Loucy (cell line): ENCODE results near the gene PHGDH.

Experiments
- H2AFZ ChIP-seq: fragments of 200-600 bp; sonication (generic); 2 replicates; pipeline ENCODE4 v1.6.0; 2016; ENCODE audit warnings: antibody characterized with exemption, mild to moderate bottlenecking, low read length, moderate library complexity
- H3F3A ChIP-seq: fragments of 200-600 bp; 2 replicates; pipeline ENCODE4 v1.6.0; 2016; ENCODE audit warnings: antibody characterized with exemption, low read depth, mild to moderate bottlenecking
- H3K27me3 ChIP-seq: fragments of 200-600 bp; sonication (generic); 2 replicates; pipeline ENCODE4 v1.6.1; 2014; ENCODE audit warnings: low read length, mild to moderate bottlenecking; ENCODE audit not compliant: insufficient read depth, poor library complexity, severe bottlenecking
- H3K36me3 ChIP-seq: fragments of 200-600 bp; sonication (generic); 2 replicates; pipeline ENCODE4 v1.6.1; 2016; ENCODE audit warnings: low read length; ENCODE audit not compliant: insufficient read depth
- H3K4me1 ChIP-seq: fragments of 200-600 bp; sonication (generic); 2 replicates; pipeline ENCODE4 v1.5.1; 2014; ENCODE audit warnings: low read length, mild to moderate bottlenecking; ENCODE audit not compliant: insufficient read depth, poor library complexity, severe bottlenecking
- H3K4me2 ChIP-seq: fragments of 200-600 bp; sonication (generic); 2 replicates; pipeline ENCODE4 v1.6.0; 2014; ENCODE audit warnings: antibody characterized with exemption, low read length, low read depth, mild to moderate bottlenecking; ENCODE audit not compliant: poor library complexity, severe bottlenecking
- H3K4me3 ChIP-seq: fragments of 200-600 bp; sonication (generic); 2 replicates; pipeline ENCODE4 v1.5.1; 2014; ENCODE audit warnings: low read length, mild to moderate bottlenecking, mixed read lengths; ENCODE audit not compliant: poor library complexity, severe bottlenecking
- H3K79me2 ChIP-seq: fragments of 200-600 bp; sonication (generic); 2 replicates; pipeline ENCODE4 v1.6.1; 2014; ENCODE audit warnings: low read length; ENCODE audit not compliant: insufficient read depth
- H3K9ac ChIP-seq: fragments of 200-600 bp; sonication (generic); 2 replicates; pipeline ENCODE4 v1.6.0; 2014; ENCODE audit warnings: mild to moderate bottlenecking, low read depth, low read length, moderate library complexity; ENCODE audit not compliant: poor library complexity, severe bottlenecking
- H3K9me2 ChIP-seq: fragments of 200-600 bp; sonication (generic); replicated peaks from 2 replicates; pipeline ENCODE4 v1.6.1; 2016; ENCODE audit warnings: low read depth, low read length, mixed read lengths
- H3K9me3 ChIP-seq: fragments of 200-600 bp; sonication (generic); 2 replicates; pipeline ENCODE4 v1.6.1; 2014; ENCODE audit warnings: mild to moderate bottlenecking, antibody characterized with exemption, low read length, low read depth; ENCODE audit not compliant: insufficient read depth
- H4K20me1 ChIP-seq: fragments of 200-600 bp; sonication (generic); 2 replicates; pipeline ENCODE4 v1.6.0; 2014; ENCODE audit warnings: antibody characterized with exemption, low read length, mild to moderate bottlenecking; ENCODE audit not compliant: insufficient read depth, poor library complexity, severe bottlenecking
- EZH2phosphoT487 ChIP-seq: fragments of 200-600 bp; IDR thresholded peaks from 2 replicates; pipeline ENCODE4 v1.6.1; 2018; ENCODE audit warnings: antibody characterized with exemption, mild to moderate bottlenecking, moderate library complexity, borderline replicate concordance
- TF ChIP-seq, protein P1 (sequence below): fragments of 200-600 bp; sonication (generic); conservative IDR thresholded peaks from 2 replicates; pipeline ENCODE4 v1.5.1; 2014; ENCODE audit warnings: mild to moderate bottlenecking, antibody characterized with exemption, low read length

Gene PHGDH

DNA sequence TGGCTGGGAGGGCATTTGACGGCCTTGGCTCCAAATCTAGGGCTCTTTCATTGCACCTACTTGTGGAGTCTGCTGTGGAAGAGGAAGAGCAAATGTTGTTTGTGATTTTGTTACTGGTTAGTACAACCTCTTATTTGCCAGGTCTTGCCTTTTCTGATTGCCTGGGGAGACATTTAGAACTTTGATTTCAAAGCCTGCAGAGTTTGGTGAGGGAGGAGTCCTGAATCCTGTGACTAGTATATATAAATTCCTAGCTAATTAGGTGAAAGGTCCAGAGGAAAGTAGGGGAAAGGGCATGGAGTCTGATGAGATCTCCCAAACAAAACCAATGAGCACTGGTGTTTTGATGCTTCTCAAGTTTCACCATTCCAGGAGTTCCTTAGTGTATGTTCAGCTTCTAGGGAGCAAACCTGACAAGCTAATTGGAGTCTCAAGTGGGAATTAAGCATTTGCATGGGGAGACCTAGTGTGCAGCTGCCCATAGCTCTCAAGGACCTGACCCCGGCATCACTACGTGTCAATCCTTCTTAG, 62.0 kb downstream of the PHGDH start:
- H3K4me3 ChIP-seq = no peak overlapping the region
- H3K9me2 ChIP-seq = no peaks in the 10 kb centered on the region
- H3F3A ChIP-seq = no peaks in the 10 kb centered on the region
- TF ChIP-seq, protein P1, sequence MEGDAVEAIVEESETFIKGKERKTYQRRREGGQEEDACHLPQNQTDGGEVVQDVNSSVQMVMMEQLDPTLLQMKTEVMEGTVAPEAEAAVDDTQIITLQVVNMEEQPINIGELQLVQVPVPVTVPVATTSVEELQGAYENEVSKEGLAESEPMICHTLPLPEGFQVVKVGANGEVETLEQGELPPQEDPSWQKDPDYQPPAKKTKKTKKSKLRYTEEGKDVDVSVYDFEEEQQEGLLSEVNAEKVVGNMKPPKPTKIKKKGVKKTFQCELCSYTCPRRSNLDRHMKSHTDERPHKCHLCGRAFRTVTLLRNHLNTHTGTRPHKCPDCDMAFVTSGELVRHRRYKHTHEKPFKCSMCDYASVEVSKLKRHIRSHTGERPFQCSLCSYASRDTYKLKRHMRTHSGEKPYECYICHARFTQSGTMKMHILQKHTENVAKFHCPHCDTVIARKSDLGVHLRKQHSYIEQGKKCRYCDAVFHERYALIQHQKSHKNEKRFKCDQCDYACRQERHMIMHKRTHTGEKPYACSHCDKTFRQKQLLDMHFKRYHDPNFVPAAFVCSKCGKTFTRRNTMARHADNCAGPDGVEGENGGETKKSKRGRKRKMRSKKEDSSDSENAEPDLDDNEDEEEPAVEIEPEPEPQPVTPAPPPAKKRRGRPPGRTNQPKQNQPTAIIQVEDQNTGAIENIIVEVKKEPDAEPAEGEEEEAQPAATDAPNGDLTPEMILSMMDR = no peak
- no peaks in the 10 kb centered on the region for H4K20me1 ChIP-seq
- no peaks in the 10 kb centered on the region for H3K36me3 ChIP-seq
- no peaks in the 10 kb centered on the region for H3K79me2 ChIP-seq
- H3K27me3 ChIP-seq = no peaks in the 10 kb centered on the region
- H2AFZ ChIP-seq = no peak overlapping the region
- no peak overlapping the region for H3K4me2 ChIP-seq
- H3K9ac ChIP-seq = no peak overlapping the region
- no peaks in the 10 kb centered on the region for H3K4me1 ChIP-seq
- H3K9me3 ChIP-seq = no peaks in the 10 kb centered on the region

DNA sequence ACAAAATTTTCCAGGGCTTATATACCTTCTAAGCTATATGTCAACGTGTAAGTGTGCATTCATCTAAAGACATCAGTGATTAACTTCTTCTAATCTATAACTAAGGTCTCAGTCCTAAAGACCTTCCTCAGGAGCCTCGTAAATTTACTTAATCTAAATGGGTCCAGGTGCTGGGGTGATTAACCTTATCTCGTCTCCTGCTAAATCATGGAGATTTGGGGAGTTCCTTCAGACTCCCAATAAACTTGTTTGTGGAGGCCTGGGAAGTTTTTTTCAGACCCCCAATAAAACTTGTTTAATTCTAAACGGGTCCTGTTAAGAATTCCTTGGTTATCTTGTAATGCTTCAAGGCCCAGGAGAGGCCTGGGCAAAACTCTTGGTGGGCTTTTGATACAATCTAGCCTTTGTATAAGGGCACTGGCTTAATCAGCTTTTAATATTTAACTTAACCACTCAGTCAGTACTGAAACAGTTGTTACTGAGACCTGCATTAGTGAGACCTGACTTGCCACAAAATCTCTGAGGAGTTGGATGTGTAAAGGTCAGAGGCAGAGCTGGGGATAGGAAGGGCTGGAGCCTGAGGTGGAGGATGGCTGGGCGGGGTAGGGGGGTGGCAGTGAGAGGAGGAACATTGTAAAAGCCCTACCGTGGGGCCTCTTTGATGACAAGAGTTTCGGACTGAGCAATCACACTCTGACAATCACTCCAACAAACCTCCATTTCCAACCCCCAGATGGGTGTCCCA, 63.2 kb downstream of the PHGDH start:
- H2AFZ ChIP-seq = no peak overlapping the region
- H3K4me3 ChIP-seq = no peak overlapping the region
- no peaks in the 10 kb centered on the region for H4K20me1 ChIP-seq
- no peaks in the 10 kb centered on the region for H3K9me2 ChIP-seq
- H3K4me1 ChIP-seq = no peaks in the 10 kb centered on the region
- no peaks in the 10 kb centered on the region for H3K9me3 ChIP-seq
- no peaks in the 10 kb centered on the region for H3K36me3 ChIP-seq
- H3K4me2 ChIP-seq = no peak overlapping the region
- no peaks in the 10 kb centered on the region for H3K27me3 ChIP-seq
- H3F3A ChIP-seq = no peaks in the 10 kb centered on the region
- H3K79me2 ChIP-seq = no peaks in the 10 kb centered on the region
- H3K9ac ChIP-seq = no peak overlapping the region
- TF ChIP-seq, protein P1 = no peak
- no peak for TF ChIP-seq EZH2phosphoT487

DNA sequence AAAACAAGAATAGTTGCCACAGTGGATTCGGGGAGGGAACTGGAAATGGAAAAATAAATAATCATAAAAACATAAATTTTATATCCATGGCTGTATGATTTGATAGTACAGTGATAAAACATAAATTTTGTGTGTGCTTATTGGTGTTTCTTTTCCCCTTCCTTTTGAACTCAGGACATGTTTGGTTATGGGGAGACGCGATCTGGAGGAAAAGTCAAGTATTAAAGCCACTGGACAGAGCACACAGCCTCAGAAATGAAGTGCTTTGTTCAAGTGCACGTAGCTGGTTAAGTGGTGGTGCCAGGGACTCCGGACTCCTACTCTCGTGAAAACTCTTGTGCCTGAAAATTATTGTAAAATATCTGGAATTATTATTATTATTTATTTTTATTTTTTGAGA, 66.6 kb downstream of the PHGDH start:
- Histone ChIP-seq H3K4me3 (no peak overlapping the region), H3K27me3 (no peaks in the 10 kb centered on the region), H3K9ac (no peak overlapping the region), H2AFZ (no peak overlapping the region), H3K9me3 (no peaks in the 10 kb centered on the region), H3K36me3 (no peaks in the 10 kb centered on the region), H3K79me2 (no peaks in the 10 kb centered on the region), H3K9me2 (no peaks in the 10 kb centered on the region), H4K20me1 (no peaks in the 10 kb centered on the region), H3K4me2 (no peak overlapping the region), H3F3A (no peaks in the 10 kb centered on the region), H3K4me1 (no peaks in the 10 kb centered on the region)
- no peak for TF ChIP-seq EZH2phosphoT487
- TF ChIP-seq, protein P1 = no peak
